Stimulated activated CD8-positive, alpha-beta memory T cell treated with anti-CD3 and anti-CD28 coated beads, Interleukin-15, amount 100 ng/mL, for 24 hours (primary cell): Measurements from ENCODE around the gene KRT76.

Experiments used
- DNase-seq: peaks from one replicate; pipeline ENCODE4 v3.0.0-alpha.2; 2020; ENCODE audit warnings: low read depth

Gene KRT76

DNA sequence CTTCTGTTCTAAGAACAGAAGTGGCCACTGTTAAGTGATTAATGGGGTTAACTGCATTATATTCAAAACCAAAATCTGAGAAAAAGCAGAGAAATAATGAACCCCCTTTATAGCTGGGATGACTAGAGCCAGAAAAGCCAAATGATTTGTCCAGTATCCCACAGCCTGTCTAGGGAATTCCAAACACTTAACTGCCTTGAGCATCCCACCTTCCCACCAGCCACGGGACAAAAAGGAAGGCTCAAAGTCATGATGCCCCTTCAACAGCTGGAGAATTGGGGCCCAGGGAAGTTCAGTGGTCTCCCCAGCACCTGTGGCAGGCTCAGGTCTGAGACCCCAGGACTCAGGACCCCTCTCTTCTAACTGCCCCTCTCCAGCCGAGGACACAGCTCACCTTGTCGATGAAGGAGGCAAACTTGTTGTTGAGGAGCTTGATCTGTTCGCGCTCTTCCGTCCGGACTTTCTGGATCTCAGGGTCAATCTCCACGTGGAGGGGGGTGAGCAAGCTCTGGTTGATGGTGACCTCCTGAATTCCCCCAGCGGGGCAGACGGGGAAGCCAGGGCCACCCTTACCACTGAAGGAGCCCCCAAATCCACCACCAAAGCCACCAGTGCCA is 36.2 kb upstream of the KRT76 start:
- DNase-seq, result no peak

DNA sequence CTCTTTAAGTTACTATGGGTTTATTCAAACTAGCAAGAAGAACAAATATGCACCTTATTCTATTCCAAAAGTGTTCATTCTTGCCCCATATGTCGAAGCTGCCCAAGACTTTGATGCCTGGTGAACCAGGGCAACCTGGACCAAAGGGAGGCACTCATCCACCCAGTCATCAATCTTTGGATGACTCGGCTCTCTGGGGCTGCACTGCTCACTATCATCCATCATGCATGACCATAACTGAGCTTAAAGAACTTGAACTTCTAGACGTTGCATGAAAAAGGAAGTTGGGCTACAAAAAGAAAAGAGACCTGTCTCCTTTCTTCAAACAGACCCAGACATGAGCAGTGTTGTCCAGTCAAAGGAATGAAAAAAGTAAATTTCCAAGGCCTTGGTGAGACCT is 35.6 kb upstream of the KRT76 start:
- DNase-seq, result no peak

GRCh38 chr12:52812073-52812400 is 34.9 kb upstream of the KRT76 start:
- no peak for DNase-seq

DNA sequence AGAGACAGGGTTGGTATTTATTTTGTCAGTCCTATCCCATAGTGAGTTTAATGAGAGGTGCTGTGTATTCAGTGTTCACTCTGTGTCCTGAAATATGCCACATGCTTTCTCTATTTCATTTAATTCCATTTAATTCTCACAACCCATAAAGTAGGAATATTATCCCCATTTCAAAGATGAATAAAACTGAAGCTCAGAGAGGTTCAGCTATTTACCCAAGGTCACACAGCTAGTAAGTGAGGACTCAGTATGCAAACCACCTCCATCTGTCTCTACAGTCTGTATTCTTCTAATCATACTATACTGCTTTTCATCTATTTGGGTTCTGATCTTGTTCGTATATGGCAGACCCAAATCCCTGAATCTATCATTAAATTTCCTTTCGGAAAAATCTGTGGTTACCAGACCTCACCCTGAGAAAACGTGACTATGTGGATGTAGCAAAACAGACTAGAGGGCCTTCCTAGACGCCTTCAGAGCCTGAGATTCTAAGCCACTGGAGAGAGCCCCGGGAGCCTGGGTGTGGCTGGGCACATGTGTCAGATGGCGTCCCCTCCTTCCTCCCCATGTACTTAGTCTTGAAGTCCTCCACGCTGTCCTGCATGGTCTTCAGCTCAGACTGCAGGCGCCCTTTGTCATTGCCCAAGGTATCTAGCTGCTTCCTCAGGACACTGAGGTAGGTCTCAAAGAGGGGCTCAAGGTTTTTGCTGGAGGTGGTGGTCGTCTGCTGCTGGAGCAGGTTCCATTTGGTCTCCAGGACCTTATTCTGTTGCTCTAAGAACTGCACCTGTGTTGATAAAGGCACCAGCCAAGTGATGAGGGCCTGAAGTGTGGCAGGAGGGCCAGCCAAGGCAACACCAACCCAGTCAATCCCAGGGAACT is 34.3 kb upstream of the KRT76 start:
- no peak for DNase-seq

- no peak for DNase-seq
These were observed 33.4 kb upstream of the KRT76 start for GRCh38 chr12:52810554-52810953.

DNA sequence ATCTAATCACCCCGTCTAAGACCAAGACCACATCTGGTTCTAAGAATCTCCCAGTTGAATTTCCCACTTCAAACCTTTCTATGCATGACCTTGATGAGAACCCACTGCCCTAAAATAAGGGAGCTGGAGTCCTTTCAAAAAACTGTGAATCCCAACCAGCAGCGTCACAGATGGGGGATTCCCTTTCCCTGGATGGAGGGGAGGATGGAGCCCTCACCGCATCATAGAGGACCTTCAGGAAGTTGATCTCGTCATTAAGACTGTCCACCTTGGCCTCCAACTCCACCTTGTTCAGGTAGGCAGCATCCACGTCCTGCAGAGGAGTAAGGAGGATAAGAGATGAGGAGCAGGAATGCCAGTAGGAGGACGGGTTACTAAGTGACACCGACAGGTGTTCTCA is 32.0 kb upstream of the KRT76 start:
- DNase-seq, result no peak

GRCh38 chr12:52808573-52809160 is 31.5 kb upstream of the KRT76 start:
- DNase-seq, result no peak

- DNase-seq, result no peak
These were observed 30.7 kb upstream of the KRT76 start for GRCh38 chr12:52807544-52808470.

GRCh38 chr12:52806821-52807543 is 29.8 kb upstream of the KRT76 start:
- no peak for DNase-seq

GRCh38 chr12:52806169-52806811 is 29.1 kb upstream of the KRT76 start:
- DNase-seq, result no peak

GRCh38 chr12:52805739-52806138 is 28.6 kb upstream of the KRT76 start:
- DNase-seq, result no peak

DNA sequence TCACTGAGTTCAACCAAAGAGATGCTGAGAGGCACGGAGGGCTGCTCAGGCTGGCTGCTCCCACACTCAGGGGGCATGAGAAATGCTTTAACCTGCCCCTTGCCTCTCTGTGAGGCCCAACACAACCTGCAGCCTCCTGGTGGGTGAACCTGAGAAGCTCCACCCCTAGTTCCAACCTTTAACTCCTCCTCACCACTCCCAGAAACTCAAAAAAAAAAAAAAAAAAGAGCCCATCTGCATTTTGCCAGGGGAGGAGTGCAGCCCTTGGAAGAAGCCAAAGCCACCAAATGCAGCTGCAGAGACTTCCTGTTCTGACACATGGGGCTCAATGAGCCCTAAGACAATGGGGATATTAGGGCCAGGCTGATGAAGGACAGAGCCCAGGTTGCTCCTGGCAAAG is 27.9 kb upstream of the KRT76 start:
- no peak for DNase-seq

DNA sequence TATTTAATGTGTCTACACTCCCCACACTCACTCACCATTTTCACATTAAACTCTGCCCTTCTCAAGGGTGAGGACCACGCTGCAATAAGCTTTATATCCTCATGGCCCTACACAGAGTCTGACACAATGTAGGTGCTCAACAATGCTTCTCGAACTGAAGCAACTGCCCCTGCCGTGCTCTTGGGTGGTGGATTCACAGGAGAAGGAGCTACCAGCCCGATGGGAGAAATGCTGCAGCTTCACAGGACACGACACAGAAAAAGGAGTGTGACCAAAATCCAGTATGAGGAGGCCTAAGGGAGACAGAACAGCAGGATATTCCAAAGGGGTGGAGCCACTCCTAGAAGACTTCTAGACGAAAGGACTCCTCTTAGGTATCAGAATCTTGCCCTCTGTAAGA is 25.3 kb upstream of the KRT76 start:
- DNase-seq, result no peak

DNA sequence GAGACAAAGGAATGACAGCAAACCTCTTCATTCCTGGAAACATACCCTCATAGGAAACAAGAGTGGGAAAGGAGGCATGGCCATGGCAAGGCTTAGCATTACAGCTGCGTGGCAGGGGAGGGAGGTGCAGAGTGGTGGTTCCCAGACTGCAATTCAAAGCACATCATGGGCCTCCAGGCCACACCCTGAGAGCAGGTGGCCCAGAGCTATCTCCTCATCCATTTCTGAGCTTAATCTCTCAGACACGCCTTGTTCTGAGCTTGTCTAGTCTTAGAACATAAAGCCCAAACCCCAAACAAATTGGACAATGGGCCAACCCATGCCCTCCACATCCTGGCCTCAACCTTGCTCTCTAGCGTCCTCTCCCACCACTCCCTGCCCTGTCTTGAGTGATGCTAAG is 24.6 kb upstream of the KRT76 start:
- DNase-seq, result no peak

DNA sequence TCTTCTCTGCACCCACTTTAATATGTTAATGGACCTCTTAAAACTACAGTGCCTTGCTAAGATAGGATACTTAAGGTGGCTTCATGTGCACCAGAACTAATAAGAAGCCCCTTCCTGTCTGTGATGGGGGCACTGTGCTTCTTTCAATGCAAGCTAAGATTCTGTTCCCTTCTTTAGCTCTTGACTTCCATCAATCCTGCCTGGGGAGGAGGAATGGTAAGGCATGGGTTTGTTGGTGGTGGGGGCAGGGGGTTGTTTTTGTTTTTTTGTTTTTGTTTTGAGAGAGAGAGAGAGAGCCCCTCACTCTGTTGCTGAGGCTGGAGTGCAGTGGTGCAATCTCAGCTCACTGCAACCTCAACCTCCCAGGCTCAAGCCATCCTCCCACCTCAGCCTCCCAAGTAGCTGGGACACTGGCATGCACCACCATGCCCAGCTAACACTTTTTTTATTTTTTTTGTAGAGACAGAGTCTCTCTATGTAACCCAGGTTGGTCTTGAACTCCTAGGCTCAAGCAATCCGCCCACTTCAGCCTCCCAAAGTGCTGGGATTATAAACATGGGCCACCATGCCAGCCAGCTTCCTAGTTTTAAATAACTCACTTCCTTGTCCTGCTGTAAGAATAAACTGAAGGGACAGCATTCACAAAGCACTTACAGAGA is 23.2 kb upstream of the KRT76 start:
- no peak for DNase-seq

- DNase-seq, result no peak
These were observed 22.5 kb upstream of the KRT76 start for GRCh38 chr12:52799505-52800211.

DNA sequence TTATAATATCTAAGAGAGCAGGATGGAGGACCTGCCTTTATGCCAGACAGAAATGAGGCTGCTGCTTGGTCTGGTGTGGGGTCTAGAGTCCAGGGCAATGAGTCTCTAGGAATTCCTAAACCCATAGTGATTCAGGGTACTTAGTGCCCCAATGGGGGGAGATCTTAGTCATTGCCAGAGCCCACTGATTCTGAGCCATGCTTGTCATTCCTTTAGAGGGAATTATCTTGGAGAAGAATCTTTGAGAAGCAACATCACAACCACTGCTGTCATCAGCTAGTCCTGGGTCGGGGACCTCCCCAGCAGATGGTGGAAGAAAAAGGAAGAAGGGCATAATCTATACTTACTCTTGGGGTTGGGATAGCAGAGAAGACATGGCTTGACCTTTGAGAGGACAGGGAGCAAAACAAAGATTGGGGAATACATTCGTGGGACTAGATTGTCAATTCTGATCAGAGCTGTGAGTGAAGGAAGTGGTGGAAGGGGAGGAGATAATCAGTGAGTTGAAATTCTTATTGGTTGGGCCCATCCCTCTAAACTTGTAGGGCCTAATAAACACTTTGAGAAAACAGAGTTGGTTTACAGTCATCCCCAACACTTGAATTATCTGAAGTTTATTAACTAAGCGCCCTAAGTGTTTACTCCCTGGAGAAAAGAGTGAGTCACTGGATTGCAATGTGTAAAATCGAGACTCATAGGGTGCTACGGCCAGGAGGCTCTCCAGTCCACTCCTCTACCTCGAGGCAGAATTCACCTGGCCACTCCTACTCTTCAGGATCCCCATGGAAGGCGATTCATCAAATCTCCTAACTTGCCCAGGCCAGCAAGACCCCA is 21.7 kb upstream of the KRT76 start:
- DNase-seq, result no peak

DNA sequence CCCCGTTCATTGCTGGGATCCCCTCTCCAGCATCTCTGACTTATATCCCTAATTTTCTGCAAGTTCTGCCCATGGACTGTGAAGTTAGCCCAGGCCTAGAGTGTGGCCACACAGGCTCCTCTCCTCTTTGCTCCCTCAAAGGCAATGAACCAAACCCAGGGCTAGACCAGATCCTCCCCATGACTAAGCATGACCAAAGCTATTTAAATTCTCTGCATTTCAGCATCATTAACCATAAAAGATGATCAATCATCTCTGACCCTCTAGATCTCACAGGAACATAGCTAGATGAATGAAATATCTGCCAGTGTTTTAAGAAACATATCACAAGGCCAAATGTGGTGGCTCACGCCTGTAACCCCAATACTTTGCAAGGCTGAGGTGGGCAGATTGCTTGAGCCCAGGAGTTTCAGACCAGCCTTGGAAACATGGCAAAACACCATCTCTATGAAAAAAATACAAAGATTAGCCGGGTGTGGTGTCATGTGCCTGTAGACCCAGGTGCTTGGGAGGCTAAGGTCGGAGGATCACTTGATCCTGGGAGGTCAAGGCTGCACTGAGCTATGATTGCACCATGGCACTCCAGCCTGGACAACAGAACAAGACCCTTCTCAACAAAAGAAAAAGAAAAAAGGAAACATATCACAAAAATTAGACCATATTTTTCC is 21.0 kb upstream of the KRT76 start:
- DNase-seq, result no peak

DNA sequence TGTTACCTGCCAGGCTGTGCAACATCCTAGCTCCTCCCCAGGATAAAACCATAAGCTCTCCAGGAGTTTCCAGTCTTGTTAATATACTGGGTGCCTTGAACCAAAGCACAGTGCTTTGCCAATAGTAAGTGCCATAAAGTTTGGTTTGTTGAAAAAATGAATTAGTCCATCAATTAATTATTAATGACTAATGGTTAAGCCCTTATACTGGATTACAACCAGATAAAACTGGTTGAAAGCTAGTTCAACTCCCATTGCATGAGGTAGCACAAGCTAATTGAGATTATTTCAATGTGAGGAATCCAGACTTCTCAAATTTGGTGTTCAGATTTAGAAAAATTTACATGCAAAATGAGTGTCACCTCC is 20.4 kb upstream of the KRT76 start:
- DNase-seq, result no peak
